ENCODE data around the gene HES1. TPM values are rescaled to one million over a fixed set of nuclear protein-coding genes. Genes with fewer than 3 reads are reported as not detected.

The HES1 gene
- total and polyA plus RNA-seq, 10 of the 15 experiments (the other 5 are each of a cell fraction or from before 2014, with no cell fraction given), result 0.46 to 5.3 (median 2.3) TPM

DNA sequence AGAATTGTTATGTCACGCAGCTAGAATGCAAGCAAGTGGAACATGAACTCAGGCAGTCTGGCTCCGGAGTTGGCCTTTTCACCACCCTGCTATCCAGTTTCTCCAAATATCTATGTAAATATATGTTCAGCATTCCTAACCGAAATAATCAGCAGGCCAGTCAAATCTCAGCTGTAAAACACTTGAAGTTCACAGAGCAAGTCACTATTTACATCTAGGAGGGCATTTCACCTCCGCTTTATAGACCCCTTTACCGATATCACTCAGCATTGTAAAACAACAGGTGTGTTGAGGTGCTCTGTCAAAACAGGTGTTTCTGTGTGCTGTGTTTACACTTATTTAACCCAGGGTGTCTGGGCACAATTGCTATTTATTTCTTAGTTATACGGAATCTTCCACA is 12.2 kb upstream of the HES1 start (continued):
- TF ChIP-seq, protein P1, sequence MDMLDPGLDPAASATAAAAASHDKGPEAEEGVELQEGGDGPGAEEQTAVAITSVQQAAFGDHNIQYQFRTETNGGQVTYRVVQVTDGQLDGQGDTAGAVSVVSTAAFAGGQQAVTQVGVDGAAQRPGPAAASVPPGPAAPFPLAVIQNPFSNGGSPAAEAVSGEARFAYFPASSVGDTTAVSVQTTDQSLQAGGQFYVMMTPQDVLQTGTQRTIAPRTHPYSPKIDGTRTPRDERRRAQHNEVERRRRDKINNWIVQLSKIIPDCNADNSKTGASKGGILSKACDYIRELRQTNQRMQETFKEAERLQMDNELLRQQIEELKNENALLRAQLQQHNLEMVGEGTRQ (IDR thresholded peaks at IDR 0.05; ENCODE audit: borderline replicate concordance, low read depth, low read length), result no peak
- TF ChIP-seq STAT3 (IDR thresholded peaks at IDR 0.05; ENCODE audit: low read depth, low read length) (no peak), ZNF217 (IDR thresholded peaks at IDR 0.05) (no peak), TBL1XR1 (IDR thresholded peaks at IDR 0.05; ENCODE audit: low read depth, low read length) (no peak), CREB1 (IDR thresholded peaks at IDR 0.05; ENCODE audit: low read depth) (no peak)

DNA sequence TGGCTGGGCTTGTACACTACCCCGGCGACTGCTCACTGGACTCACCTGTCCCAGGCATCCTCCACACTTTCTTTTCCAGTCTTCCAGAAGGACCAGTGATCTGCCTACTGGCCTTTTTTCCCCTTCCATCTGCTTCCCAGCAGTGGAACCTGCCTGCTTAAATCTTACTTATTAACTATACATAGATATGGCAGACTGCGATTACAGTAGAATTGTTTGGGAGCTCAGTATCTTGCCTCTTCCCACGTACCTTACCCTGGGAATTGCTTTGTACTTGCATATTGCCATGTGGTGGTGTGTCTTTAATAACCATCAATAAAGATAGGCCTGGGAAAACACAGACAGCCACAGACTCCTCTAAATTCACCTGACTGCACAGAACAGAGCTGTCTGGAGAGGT is 11.8 kb upstream of the HES1 start:
- in situ Hi-C loops (cut with MboI), result no loop called here
- Histone ChIP-seq H3K9ac (ENCODE audit: control insufficient read depth, insufficient read depth, low read length) (no peak overlapping the region), H4K20me1 (ENCODE audit: control insufficient read depth, insufficient read depth) (no peaks in the 10 kb centered on the region), H3K4me3 (no peak overlapping the region), H3K79me2 (ENCODE audit: control insufficient read depth, insufficient read depth, low read length) (no peaks in the 10 kb centered on the region), H3K27me3 (replicated peaks in 1 of 2; ENCODE audit: control insufficient read depth in 2 of 2, insufficient read depth in 2 of 2, low read length in 1 of 2) (no peaks in the 10 kb centered on the region; a peak in 1 of 4 replicates), H2AFZ (ENCODE audit: control insufficient read depth, low read depth, low read length) (no peak overlapping the region), H3K4me1 (ENCODE audit: control insufficient read depth, insufficient read depth, low read length) (peaks cover 7% of the 10 kb centered on the region; the same call in 1 of the 2 replicates), H3K27ac (ENCODE audit: control insufficient read depth, insufficient read depth) (no peak overlapping the region), H3K36me3 (ENCODE audit: control insufficient read depth in 2 of 2, insufficient read depth in 2 of 2, low read length in 1 of 2) (no peaks in the 10 kb centered on the region), H3K9me3 (replicated peaks; ENCODE audit: control insufficient read depth, insufficient read depth, low read length) (no peaks in the 10 kb centered on the region), H3K4me2 (ENCODE audit: control insufficient read depth, insufficient read depth) (no peak overlapping the region)
- no peak for FAIRE-seq
- no peak for DNase-seq (ENCODE audit: low read depth, low spot score)
- TF ChIP-seq ETV6 (conservative IDR thresholded peaks at IDR 0.05 in 1 of 2, IDR thresholded peaks at IDR 0.05 in 1 of 2; ENCODE audit: borderline replicate concordance in 1 of 2, low read depth in 1 of 2) (no peak), IRF4 (IDR thresholded peaks at IDR 0.05; ENCODE audit: low read depth, low read length) (no peak), ZNF274 (IDR thresholded peaks at IDR 0.05; ENCODE audit: insufficient read depth, insufficient read length) (no peak), WRNIP1 (IDR thresholded peaks at IDR 0.05; ENCODE audit: borderline replicate concordance, low read depth, low read length) (no peak), CBX3 (IDR thresholded peaks at IDR 0.05; ENCODE audit: borderline replicate concordance, low read depth) (no peak), STAT3 (IDR thresholded peaks at IDR 0.05; ENCODE audit: low read depth, low read length) (no peak)
- TF ChIP-seq, protein P2, sequence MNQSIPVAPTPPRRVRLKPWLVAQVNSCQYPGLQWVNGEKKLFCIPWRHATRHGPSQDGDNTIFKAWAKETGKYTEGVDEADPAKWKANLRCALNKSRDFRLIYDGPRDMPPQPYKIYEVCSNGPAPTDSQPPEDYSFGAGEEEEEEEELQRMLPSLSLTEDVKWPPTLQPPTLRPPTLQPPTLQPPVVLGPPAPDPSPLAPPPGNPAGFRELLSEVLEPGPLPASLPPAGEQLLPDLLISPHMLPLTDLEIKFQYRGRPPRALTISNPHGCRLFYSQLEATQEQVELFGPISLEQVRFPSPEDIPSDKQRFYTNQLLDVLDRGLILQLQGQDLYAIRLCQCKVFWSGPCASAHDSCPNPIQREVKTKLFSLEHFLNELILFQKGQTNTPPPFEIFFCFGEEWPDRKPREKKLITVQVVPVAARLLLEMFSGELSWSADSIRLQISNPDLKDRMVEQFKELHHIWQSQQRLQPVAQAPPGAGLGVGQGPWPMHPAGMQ (IDR thresholded peaks at IDR 0.05; ENCODE audit: borderline replicate concordance), result no peak
- ChIA-PET RAD21 (ENCODE audit: unreplicated experiment) (interaction anchor here (0.9 kb wide), 1 partner anchor 116 kb away, joined by 3 read pairs; no protein-coding TSS in a partner anchor), POLR2A (no interaction called here), SMC1A (ENCODE audit: uncharacterized antibody, unreplicated experiment) (interaction anchor here (1.1 to 1.8 kb wide), 2 partner anchors 15 to 178 kb away, joined by 3 read pairs; no protein-coding TSS in a partner anchor), CTCF (interaction anchor here (0.7 to 1.7 kb wide), 2 partner anchors 192 to 308 kb away, joined by 3 to 7 read pairs; no protein-coding TSS in a partner anchor)
- 70% methylated on average over 4 of the region's 4 CpGs for whole genome bisulfite sequencing (ENCODE audit: insufficient coverage, insufficient replicate concordance, low lambda C conversion rate, missing lambda C conversion rate)
- intact Hi-C loops (cut with micrococcal nuclease; ENCODE audit: unreplicated experiment), result no loop called here
- no TSS peak for BruUV-seq (replicated peaks)
- no peak for ATAC-seq

Measured in GM12878 (cell line).